GM19240 (cell line): ENCODE results near the gene CDV3.

Experiments used
- DNase-seq: peaks from one replicate; pipeline ENCODE4 v3.0.0; 2011; ENCODE audit warnings: low spot score; ENCODE audit not compliant: insufficient read length

CDV3 gene

GRCh38 chr3:133568294-133569014 lies 5.0 kb upstream of the CDV3 start:
- DNase-seq = no peak

DNA sequence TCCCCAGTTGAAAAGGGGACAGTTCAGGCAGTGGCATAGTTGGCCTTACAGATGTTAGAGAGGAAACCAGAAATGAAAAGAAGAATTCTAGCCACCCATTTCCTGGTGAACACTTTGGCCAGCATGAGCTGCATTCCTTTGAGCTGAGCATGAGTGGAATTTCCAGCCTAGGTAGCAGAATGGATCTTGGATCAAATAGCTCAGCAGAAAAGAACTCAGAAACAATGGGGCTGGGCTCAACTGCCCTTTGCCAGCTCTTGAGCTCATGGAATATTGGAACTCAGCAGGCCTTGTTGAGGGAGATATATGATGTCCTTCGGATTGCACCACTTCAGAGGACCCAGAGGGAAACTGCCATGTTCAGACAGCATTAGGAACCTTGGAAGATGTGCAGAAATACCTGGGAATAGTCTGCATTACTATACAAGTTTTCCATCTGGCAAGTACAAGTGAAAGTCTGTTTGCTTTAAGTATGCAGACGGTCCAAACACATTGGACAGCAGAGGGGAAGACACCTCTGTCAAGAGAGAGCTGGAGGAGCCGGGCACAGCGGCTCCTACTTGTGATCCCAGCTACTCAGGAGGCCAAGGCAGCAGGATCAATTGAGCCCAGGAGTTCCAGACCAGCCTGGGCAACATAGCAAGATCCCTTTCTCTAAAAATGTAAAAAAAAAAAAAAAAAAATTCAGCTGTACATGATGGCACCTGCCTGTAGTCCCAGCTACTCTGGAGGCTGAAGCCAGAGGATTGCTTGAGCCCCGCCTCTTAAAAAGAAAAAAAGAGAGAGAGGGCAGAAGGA lies 3.1 kb upstream of the CDV3 start:
- no peak for DNase-seq

DNA sequence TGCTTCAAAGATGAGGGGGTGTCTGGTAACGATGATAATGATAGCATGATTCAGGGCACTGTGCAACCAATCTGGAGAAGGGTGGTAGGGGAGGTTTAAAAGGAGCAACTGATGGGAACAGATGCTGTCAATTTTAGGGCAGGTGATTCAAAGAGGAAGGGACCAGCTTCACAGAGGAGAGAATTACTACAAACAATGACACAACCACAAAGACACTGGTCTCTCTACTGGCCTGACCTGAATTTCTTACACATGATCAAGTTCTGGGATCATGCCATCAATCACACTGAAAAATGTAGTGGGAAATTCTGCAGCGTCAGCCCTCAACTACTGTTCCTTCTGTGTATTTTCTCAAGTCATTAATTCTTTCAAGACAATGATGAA lies 2.6 kb upstream of the CDV3 start:
- DNase-seq = no peak

- no peak for DNase-seq
Measured at GRCh38 chr3:133572158-133573053, 1.1 kb upstream of the CDV3 start.

DNA sequence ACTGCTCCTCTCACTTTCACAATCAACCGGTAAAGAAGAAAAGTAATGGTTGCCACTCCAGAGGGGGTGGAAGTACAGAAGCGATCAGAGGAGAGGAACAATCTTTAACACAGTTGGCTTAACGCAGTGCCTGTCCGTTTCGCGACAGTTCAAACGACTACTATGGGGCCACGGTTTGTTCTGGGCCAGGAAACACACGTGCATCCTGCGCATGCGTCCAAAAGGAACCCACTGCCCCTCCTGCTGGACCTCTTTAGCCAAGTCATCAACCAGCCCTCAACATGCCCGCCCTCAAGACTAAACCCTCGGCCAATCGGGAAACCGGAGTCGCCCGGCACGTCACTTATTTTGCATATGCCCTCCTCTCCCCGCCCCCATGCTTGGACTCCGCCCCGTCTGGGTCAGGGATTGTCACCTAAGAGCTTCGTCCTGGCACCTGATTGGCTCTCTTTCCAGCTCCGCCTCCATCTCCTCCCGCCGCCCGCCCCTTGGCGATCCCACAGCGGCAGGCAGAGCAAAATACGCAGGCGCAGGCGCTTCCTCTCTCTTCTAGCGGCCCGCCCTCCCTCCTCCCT lies 345 bp upstream of the CDV3 start:
- DNase-seq = peak; percentile 68

DNA sequence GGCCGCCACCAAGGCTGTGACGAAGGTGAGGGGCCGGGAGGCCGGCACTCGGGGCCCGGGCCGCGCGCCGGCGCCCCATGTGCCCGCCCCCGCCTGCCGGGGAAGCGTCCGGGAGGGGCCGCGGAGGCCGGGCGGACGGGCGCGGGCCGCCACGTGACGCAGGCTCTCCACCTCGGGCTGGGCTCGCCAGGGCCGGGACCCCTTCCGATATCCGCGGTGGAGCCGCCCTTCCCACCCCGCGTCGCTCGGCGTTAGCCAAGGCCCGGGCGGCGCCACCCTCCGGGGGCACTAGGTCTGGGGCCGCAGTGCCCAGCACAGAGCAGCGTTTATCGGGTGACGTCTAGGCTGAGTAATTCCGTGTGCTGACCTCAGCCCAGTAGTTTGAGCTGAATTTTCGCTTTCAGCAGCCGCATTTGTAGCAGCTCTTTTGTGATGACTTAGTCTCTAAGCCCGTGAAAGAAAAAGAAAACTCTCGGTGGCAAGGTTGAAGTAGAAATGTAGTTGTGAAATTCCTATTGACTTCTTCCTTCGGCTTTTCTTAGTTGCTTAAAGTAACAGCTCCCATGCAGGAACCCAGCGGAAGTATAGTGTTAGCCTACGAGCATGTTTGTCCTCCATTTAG lies 885 bp downstream of the CDV3 start:
- DNase-seq = no peak

GRCh38 chr3:133575086-133575485 lies 1.6 kb downstream of the CDV3 start:
- DNase-seq = no peak

DNA sequence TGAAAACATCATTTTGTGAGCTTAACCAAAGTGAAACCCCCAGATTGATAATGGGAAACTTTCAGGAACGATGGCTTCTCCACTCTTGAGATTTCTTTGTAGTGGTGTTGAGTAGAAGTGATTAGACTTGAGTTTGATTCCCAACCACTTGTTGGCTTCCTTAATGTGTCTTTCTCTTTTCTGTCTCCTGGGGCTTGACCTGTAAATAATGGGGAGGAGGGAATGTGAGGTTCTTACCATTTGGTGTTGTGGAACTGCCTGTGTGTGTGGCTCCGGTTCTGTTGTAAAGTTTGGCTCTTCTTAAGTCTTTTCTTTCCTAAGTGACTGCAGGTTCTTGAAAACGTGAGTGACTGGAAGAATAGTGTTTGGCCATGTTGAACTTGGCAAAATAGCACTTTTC lies 2.7 kb downstream of the CDV3 start:
- DNase-seq = no peak

DNA sequence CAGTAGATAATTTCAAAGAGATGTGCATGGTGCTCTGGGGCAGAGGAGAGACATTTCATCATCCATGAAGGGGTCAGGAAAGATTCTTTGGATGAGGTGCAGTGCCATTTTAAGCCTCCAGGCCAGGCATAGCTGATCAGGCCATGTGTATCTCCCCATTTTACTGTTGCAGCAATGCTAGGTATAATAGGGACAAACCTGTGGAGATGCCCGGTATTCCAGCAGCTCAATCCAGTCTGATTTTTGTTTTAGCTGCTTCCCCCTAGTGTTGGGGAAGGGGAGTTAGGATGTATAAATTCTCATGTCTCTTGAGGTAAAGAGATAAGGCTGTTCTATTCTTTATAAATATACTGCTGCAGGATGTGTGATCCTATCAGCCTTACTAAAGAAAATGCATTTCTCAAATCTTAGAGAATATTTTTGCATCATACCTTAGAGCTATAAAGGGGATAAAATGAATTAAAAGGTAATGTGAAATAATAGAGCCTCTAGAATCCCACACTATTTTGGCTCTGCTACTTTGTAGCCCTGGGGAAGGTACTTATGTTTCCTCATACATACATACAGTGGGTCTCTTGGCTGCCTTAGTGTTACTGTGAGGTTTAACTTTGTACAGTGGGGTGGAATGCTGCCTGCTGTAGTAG lies 5.2 kb downstream of the CDV3 start:
- DNase-seq = no peak

DNA sequence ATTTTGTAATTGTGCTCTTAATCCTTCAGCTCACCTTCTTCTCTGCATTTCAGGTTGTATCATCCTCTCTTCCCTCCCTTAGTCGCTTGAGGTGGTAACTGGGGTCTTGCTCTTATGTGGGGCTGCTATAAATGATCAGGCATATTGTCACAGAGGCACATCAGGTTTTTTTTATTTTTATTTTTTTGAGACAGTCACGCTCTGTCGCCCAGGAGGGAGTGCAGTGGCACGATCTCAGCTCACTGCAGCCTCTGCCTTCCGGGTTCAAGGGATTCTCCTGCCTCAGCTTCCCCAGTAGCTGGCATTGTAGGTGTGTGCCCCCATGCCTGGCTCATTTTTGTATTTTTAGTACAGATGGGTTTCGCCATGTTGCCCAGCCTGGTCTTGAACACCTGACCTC lies 9.9 kb downstream of the CDV3 start:
- no peak for DNase-seq

- no peak for DNase-seq
Measured at GRCh38 chr3:133588035-133588434, 14.5 kb downstream of the CDV3 start.

DNA sequence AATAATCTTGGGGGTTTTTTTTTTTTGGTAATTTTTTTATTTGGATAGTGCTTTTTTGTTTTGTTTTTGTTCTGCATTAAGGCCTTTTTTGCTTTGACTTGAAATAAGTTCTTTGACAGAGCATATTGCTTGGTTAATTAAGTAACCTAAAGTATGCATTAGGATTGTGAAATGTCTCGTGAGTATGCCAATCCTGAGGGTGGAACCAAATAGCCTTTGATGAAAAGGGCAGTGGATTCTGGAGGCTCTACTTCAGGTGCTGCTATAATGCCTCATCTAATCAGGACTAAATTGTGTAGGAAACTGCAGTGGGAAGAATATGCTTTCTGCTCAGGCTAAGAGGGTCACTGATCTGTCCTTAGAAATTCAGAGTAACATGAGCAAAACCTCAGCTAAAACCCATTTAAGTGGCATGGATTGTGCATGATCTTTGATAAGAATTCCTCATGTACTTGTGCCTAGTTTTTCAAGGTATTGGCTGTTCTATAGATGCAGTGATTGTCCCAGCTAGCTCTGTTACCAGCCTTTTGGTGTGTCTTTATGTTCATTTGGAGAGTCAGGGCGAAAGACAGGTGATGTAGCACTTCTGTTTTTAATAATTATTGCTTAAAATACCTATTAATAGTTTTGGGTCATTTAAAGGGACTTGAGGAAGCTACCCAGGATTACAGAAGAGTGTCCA lies 15.4 kb downstream of the CDV3 start:
- DNase-seq = no peak

DNA sequence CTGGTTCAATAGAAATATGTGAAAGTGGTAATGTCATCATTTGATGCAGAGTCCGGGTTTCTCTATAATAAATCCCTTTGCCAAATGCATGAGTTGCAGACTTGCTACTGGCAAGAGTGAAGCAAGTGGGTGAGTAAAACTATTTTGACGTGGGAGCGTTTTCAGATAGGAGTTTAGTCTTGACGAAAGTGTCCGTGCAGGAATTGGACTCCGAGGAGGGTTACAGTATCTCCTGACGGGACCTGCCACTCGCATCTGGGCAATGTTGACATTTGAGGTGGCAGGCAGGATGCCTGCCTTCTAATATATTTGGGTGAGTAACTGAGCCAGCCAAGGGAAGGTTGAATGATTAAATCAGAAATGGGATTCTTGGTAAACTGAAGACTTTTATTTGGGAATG lies 16.0 kb downstream of the CDV3 start:
- no peak for DNase-seq

DNA sequence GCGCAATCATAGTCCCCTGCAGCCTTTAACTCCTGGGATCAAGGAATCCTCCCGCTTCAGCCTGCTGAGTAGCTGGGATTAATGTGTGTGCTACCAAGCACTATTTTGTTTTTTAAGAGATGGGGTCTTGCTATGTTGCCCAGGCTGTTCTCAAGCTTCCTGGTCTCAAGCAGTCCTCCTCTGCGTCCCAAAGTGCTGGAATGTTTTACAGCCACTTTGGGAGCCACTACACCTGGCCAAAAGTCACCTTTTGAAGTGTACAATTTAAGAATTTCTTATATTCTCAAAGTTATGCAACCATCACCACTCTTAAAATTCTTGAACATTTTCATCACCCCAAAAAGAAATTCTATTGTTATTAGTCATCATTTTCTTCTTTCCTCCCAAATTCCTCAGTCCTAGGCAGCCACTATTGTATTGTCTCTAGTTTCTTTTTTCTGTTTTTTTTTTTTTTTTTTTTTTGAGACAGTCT lies 17.8 kb downstream of the CDV3 start:
- no peak for DNase-seq

GRCh38 chr3:133592843-133593242 lies 19.4 kb downstream of the CDV3 start:
- DNase-seq = no peak

DNA sequence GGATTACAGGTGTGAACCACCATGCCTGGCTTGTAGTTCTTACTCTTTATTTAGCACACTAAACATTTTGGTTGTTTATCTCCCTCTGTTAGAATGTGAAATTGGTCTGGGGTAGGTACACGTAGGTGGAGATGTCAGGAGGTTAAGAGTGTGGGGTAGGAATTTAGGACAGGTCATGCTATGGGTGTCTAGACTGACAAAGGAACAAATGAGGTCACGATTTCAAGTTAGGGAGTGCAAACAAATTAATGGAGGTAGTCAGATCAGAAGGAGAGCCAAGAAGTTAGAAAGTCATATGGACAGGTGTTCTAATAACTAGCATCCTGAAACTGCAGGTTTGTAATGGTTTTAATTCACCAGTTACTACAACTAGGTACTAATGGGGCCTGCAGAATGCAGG lies 19.8 kb downstream of the CDV3 start:
- no peak for DNase-seq

- DNase-seq = no peak
Measured at GRCh38 chr3:133595341-133595740, 21.9 kb downstream of the CDV3 start.

DNA sequence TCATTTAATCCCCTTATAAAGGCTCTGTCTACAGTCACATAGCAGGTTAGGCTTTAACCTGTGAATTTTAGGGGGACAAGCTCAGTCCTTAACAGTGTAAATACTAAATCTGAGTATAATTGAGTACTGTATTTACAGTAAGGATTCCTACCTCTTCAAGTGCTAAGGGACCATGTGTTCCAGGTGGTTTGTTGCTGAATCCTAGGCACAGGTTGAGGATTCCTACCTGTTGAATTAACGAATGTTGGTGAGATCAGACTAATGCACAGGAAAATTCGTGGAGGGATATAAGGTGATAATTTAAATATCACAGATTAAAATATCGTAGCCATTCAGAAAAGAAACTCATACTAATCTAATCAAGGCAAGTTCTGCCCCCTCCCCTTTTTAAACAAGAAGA lies 24.9 kb downstream of the CDV3 start:
- no peak for DNase-seq

DNA sequence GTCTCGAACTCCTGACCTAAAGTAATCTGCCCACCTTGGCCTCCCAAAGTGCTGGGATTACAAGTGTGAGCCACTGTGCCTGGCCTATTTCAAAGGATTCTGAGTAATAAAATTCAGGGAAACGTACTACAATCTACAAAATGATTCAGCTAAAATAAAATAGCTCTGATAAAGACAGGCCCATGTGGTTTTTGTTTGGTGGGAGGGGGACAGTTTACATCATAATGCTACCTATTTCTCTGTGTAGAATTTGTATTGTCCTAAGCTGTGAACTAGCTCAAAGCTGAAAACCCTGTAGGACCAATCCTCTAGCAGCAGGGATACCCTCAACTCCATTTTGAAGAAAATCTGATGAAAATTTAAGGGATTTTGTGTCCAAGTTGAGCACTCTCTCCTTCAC lies 25.8 kb downstream of the CDV3 start:
- DNase-seq = no peak

DNA sequence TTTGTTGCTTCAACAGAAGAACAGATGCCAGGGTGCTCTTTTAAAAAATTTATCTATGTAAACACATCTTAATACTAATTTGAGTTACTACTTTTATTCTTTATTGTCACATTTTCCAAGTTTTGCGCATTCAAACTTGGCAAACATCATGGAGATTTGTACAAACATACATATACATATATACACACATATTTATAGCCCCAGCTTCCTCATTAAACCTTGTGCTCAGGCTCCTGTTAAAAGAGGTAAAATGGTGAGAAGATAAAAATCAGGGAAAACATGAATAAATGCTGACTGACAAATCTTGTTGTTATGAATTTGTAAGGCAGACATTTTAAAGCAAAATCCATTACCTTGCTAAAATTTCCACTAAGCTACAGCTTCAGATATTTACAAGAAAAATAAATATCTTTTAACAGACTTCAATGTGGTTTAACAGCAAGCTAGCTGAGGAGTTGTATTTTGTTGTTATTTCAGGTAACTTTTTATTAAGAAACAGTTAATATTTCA lies 27.1 kb downstream of the CDV3 start:
- DNase-seq = no peak
